GM18909 (cell line): Measurements from ENCODE around the gene NUDCD3.

ENCODE experiments used
- ATAC-seq: cut with Tn5 transposase; IDR thresholded peaks from one replicate; pipeline ENCODE4 v1.9.1; 2021; ENCODE audit warnings: mild to moderate bottlenecking; ENCODE audit not compliant: unreplicated experiment, poor library complexity

The NUDCD3 gene

GRCh38 chr7:44484482-44485313 lies 5.8 kb downstream of the NUDCD3 start:
- ATAC-seq = no peak

GRCh38 chr7:44482502-44483485 lies 7.7 kb downstream of the NUDCD3 start:
- ATAC-seq = no peak

- ATAC-seq = no peak
Observed at GRCh38 chr7:44477938-44478337, 12.5 kb downstream of the NUDCD3 start.

GRCh38 chr7:44477063-44477830 lies 13.2 kb downstream of the NUDCD3 start:
- ATAC-seq = peak; percentile 87

GRCh38 chr7:44476313-44476712 lies 14.1 kb downstream of the NUDCD3 start:
- no peak for ATAC-seq

- no peak for ATAC-seq
Observed at GRCh38 chr7:44473295-44473694, 17.2 kb downstream of the NUDCD3 start.

GRCh38 chr7:44472843-44473242 lies 17.6 kb downstream of the NUDCD3 start:
- no peak for ATAC-seq

- ATAC-seq = no peak
Observed at GRCh38 chr7:44471850-44472249, 18.6 kb downstream of the NUDCD3 start.

- no peak for ATAC-seq
Observed at GRCh38 chr7:44471436-44471835, 19.0 kb downstream of the NUDCD3 start.

GRCh38 chr7:44470628-44471245 lies 19.7 kb downstream of the NUDCD3 start:
- no peak for ATAC-seq

GRCh38 chr7:44470135-44470479 lies 20.4 kb downstream of the NUDCD3 start:
- no peak for ATAC-seq

- ATAC-seq = no peak
Observed at GRCh38 chr7:44469461-44470134, 20.9 kb downstream of the NUDCD3 start.

- no peak for ATAC-seq
Observed at GRCh38 chr7:44467217-44467548, 23.3 kb downstream of the NUDCD3 start.

- ATAC-seq = no peak
Observed at GRCh38 chr7:44466300-44467216, 23.9 kb downstream of the NUDCD3 start.

- ATAC-seq = no peak
Observed at GRCh38 chr7:44465490-44465889, 25.0 kb downstream of the NUDCD3 start.

GRCh38 chr7:44463169-44463808 lies 27.2 kb downstream of the NUDCD3 start:
- no peak for ATAC-seq

GRCh38 chr7:44461387-44461786 lies 29.1 kb downstream of the NUDCD3 start:
- ATAC-seq = no peak

- peak; percentile 99 for ATAC-seq
Observed at GRCh38 chr7:44460325-44460724, 30.1 kb downstream of the NUDCD3 start.
